ENCODE data around the gene HSPG2. TPM values are rescaled to one million over a fixed set of nuclear protein-coding genes. Genes with fewer than 3 reads are reported as not detected.

HSPG2 gene
- total and polyA plus RNA-seq, 2 of the 8 experiments (the other 6 are each of a cell fraction or from before 2014, with no cell fraction given), result 17.8 to 111 TPM

- no peak for TF ChIP-seq CBX5 (IDR thresholded peaks at IDR 0.05; ENCODE audit: low read depth, low read length)
- TF ChIP-seq ATF2 (IDR thresholded peaks at IDR 0.05; ENCODE audit: low read length), result no peak
Observed at GRCh38 chr1:21896026-21896425, 41.1 kb downstream of the HSPG2 start (continued).
